ENCODE data around the gene RETREG1.
"Not testable (repeated sequence)": the region's sequence is repeated elsewhere in the genome, so short reads cannot be mapped to it uniquely, and the experiment has no call there.

RETREG1 gene

DNA sequence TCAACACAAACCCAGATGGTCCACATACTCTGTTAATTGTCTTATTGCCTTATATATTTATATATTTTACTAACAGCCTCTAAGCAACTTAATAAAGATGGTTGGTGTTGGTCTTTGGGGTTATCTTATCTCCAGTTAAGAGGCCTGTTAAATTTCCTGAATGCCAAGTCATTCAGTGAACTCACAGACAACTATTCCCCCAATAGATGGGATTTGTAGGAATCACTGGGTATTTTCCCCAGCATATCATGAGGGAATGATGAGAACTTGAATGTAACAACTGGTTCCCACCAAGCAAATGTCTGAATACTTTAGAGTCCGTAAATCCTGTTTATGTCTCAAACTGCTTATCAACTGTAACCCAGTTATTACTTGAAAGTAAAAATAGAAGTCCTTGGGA, 42.7 kb upstream of the RETREG1 start:
- no peak overlapping the region for H4K8ac ChIP-seq (ENCODE audit: low read length)
- H3K36me3 ChIP-seq (ENCODE audit: control insufficient read depth in 1 of 2, insufficient read depth in 2 of 2, low read depth in 1 of 2, low read length in 2 of 2), result peaks cover 5 to 9% of the 10 kb centered on the region in 2 experiments
- no peak overlapping the region for H2AK5ac ChIP-seq (ENCODE audit: low read length, severe bottlenecking)
- H3K79me1 ChIP-seq (replicated peaks; ENCODE audit: low read length, poor library complexity, severe bottlenecking), result no peaks in the 10 kb centered on the region
- WGBS, result 100% methylated on average over 1 of the region's 1 CpG
- no peak overlapping the region for H3K4me2 ChIP-seq (ENCODE audit: low read length, poor library complexity, severe bottlenecking)
- H3K27ac ChIP-seq (ENCODE audit: low read length, poor library complexity, severe bottlenecking), result no peak overlapping the region
- no peak overlapping the region for H3K4me3 ChIP-seq (ENCODE audit: insufficient read depth in 1 of 2, low read depth in 1 of 2, low read length in 2 of 2)
- no peak overlapping the region for H3K23ac ChIP-seq (ENCODE audit: low read length in 2 of 2)
- peaks cover 0 to 4% of the 10 kb centered on the region in 2 experiments for H3K27me3 ChIP-seq (ENCODE audit: control insufficient read depth in 1 of 2, insufficient read depth in 1 of 2, low read length in 2 of 2)
- H3K4ac ChIP-seq (ENCODE audit: low read depth in 1 of 2, low read length in 2 of 2), result no peak overlapping the region
- no peak overlapping the region for H2BK5ac ChIP-seq (ENCODE audit: low read depth, low read length, poor library complexity, severe bottlenecking)
- no peak for DNase-seq
- no peak overlapping the region for H2BK120ac ChIP-seq (ENCODE audit: low read depth, low read length)
- no peak overlapping the region for H3K9ac ChIP-seq (ENCODE audit: low read length)
- H2AFZ ChIP-seq (ENCODE audit: low read depth, low read length), result no peak overlapping the region
- H4K91ac ChIP-seq (ENCODE audit: low read length), result no peak overlapping the region
- H2BK12ac ChIP-seq (ENCODE audit: low read length in 2 of 2), result no peak overlapping the region
- no peak overlapping the region for H3K18ac ChIP-seq (ENCODE audit: low read depth in 1 of 2, low read length in 2 of 2)
- H2BK15ac ChIP-seq (ENCODE audit: low read depth, poor library complexity, severe bottlenecking), result no peak overlapping the region
- no peaks in the 10 kb centered on the region for H3K4me1 ChIP-seq (ENCODE audit: control insufficient read depth, insufficient read depth, low read depth, low read length)
- no peak overlapping the region for H3K14ac ChIP-seq (ENCODE audit: low read length in 2 of 2)
- H3K9me3 ChIP-seq (ENCODE audit: control insufficient read depth, low read length), result peaks cover 3% of the 10 kb centered on the region

- no peak overlapping the region for H3K4me3 ChIP-seq (ENCODE audit: insufficient read depth in 1 of 2, low read depth in 1 of 2, low read length in 2 of 2)
- no peak overlapping the region for H2BK12ac ChIP-seq (ENCODE audit: low read length in 2 of 2)
Observed at GRCh38 chr5:16656561-16657191, 39.9 kb upstream of the RETREG1 start.

GRCh38 chr5:16654647-16655334, 38.0 kb upstream of the RETREG1 start:
- Histone ChIP-seq H3K14ac (ENCODE audit: low read length in 2 of 2) (no peak overlapping the region), H3K27me3 (ENCODE audit: control insufficient read depth in 1 of 2, insufficient read depth in 1 of 2, low read length in 2 of 2) (peaks cover 0 to 4% of the 10 kb centered on the region in 2 experiments), H3K27ac (ENCODE audit: low read length, poor library complexity, severe bottlenecking) (no peak overlapping the region), H2AK5ac (ENCODE audit: low read length, severe bottlenecking) (no peak overlapping the region), H2BK15ac (ENCODE audit: low read depth, poor library complexity, severe bottlenecking) (no peak overlapping the region), H3K18ac (ENCODE audit: low read depth in 1 of 2, low read length in 2 of 2) (no peak overlapping the region), H3K79me1 (replicated peaks; ENCODE audit: low read length, poor library complexity, severe bottlenecking) (no peaks in the 10 kb centered on the region), H2AFZ (ENCODE audit: low read depth, low read length) (no peak overlapping the region), H2BK5ac (ENCODE audit: low read depth, low read length, poor library complexity, severe bottlenecking) (no peak overlapping the region), H4K8ac (ENCODE audit: low read length) (no peak overlapping the region), H4K91ac (ENCODE audit: low read length) (no peak overlapping the region), H3K36me3 (ENCODE audit: control insufficient read depth in 1 of 2, insufficient read depth in 2 of 2, low read depth in 1 of 2, low read length in 2 of 2) (no peaks in the 10 kb centered on the region), H3K4me2 (ENCODE audit: low read length, poor library complexity, severe bottlenecking) (no peak overlapping the region), H2BK12ac (ENCODE audit: low read length in 2 of 2) (no peak overlapping the region), H3K9me3 (ENCODE audit: control insufficient read depth, low read length) (peaks cover 3% of the 10 kb centered on the region), H3K4ac (ENCODE audit: low read depth in 1 of 2, low read length in 2 of 2) (no peak overlapping the region), H2BK120ac (ENCODE audit: low read depth, low read length) (no peak overlapping the region), H3K9ac (ENCODE audit: low read length) (no peak overlapping the region), H3K23ac (ENCODE audit: low read length in 2 of 2) (no peak overlapping the region), H3K4me1 (ENCODE audit: control insufficient read depth, insufficient read depth, low read depth, low read length) (no peaks in the 10 kb centered on the region), H3K4me3 (ENCODE audit: insufficient read depth in 1 of 2, low read depth in 1 of 2, low read length in 2 of 2) (no peak overlapping the region)
- no peak for DNase-seq
- WGBS, result 66% methylated on average over 4 of the region's 6 CpGs

More at GRCh38 chr5:16656561-16657191, 39.9 kb upstream of the RETREG1 start:
- Histone ChIP-seq H4K91ac (ENCODE audit: low read length) (no peak overlapping the region), H3K23ac (ENCODE audit: low read length in 2 of 2) (no peak overlapping the region), H3K4me1 (ENCODE audit: control insufficient read depth, insufficient read depth, low read depth, low read length) (no peaks in the 10 kb centered on the region), H3K4ac (ENCODE audit: low read depth in 1 of 2, low read length in 2 of 2) (no peak overlapping the region), H3K9me3 (ENCODE audit: control insufficient read depth, low read length) (peaks cover 3% of the 10 kb centered on the region), H2AFZ (ENCODE audit: low read depth, low read length) (no peak overlapping the region), H2AK5ac (ENCODE audit: low read length, severe bottlenecking) (no peak overlapping the region), H3K27me3 (ENCODE audit: control insufficient read depth in 1 of 2, insufficient read depth in 1 of 2, low read length in 2 of 2) (peaks cover 0 to 4% of the 10 kb centered on the region in 2 experiments), H3K4me2 (ENCODE audit: low read length, poor library complexity, severe bottlenecking) (no peak overlapping the region), H2BK15ac (ENCODE audit: low read depth, poor library complexity, severe bottlenecking) (no peak overlapping the region), H3K14ac (ENCODE audit: low read length in 2 of 2) (no peak overlapping the region), H3K27ac (ENCODE audit: low read length, poor library complexity, severe bottlenecking) (no peak overlapping the region), H3K18ac (ENCODE audit: low read depth in 1 of 2, low read length in 2 of 2) (no peak overlapping the region), H3K9ac (ENCODE audit: low read length) (peak overlapping the region; percentile 66), H3K36me3 (ENCODE audit: control insufficient read depth in 1 of 2, insufficient read depth in 2 of 2, low read depth in 1 of 2, low read length in 2 of 2) (no peaks in the 10 kb centered on the region), H2BK5ac (ENCODE audit: low read depth, low read length, poor library complexity, severe bottlenecking) (no peak overlapping the region), H4K8ac (ENCODE audit: low read length) (no peak overlapping the region), H2BK120ac (ENCODE audit: low read depth, low read length) (no peak overlapping the region), H3K79me1 (replicated peaks; ENCODE audit: low read length, poor library complexity, severe bottlenecking) (no peaks in the 10 kb centered on the region)
- WGBS, result 80% methylated on average over 2 of the region's 2 CpGs
- peak; percentile 77 for DNase-seq

DNA sequence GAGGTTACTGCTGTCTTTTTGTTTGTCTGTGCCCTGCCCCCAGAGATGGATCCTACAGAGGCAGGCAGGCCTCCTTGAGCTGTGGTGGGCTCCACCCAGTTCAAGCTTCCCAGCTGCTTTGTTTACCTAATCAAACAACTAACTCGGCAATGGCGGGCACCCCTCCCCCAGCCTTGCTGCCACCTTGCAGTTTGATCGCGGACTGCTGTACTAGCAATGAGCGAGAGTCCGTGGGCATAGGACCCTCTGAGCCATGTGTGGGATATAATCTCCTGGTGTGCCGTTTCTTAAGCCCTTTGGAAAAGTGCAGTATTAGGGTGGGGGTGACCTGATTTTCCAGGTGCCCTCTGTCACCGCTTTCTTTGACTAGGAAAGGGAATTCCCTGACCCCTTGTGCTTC, 31.9 kb upstream of the RETREG1 start:
- not testable (repeated sequence) for H3K9me3 ChIP-seq (ENCODE audit: control insufficient read depth, low read length); H2BK15ac ChIP-seq (ENCODE audit: low read depth, poor library complexity, severe bottlenecking); H3K4me2 ChIP-seq (ENCODE audit: low read length, poor library complexity, severe bottlenecking); H3K23ac ChIP-seq (ENCODE audit: low read length in 2 of 2); H4K8ac ChIP-seq (ENCODE audit: low read length); H2AFZ ChIP-seq (ENCODE audit: low read depth, low read length); H4K91ac ChIP-seq (ENCODE audit: low read length); H2BK12ac ChIP-seq (ENCODE audit: low read length in 2 of 2); H2AK5ac ChIP-seq (ENCODE audit: low read length, severe bottlenecking); H3K36me3 ChIP-seq (ENCODE audit: control insufficient read depth in 1 of 2, insufficient read depth in 2 of 2, low read depth in 1 of 2, low read length in 2 of 2); H3K79me1 ChIP-seq (replicated peaks; ENCODE audit: low read length, poor library complexity, severe bottlenecking); H3K27me3 ChIP-seq (ENCODE audit: control insufficient read depth in 1 of 2, insufficient read depth in 1 of 2, low read length in 2 of 2); H3K14ac ChIP-seq (ENCODE audit: low read length in 2 of 2); H3K9ac ChIP-seq (ENCODE audit: low read length); H3K27ac ChIP-seq (ENCODE audit: low read length, poor library complexity, severe bottlenecking); H3K4ac ChIP-seq (ENCODE audit: low read depth in 1 of 2, low read length in 2 of 2); H3K4me3 ChIP-seq (ENCODE audit: insufficient read depth in 1 of 2, low read depth in 1 of 2, low read length in 2 of 2); H3K4me1 ChIP-seq (ENCODE audit: control insufficient read depth, insufficient read depth, low read depth, low read length); DNase-seq; H2BK120ac ChIP-seq (ENCODE audit: low read depth, low read length); H2BK5ac ChIP-seq (ENCODE audit: low read depth, low read length, poor library complexity, severe bottlenecking); H3K18ac ChIP-seq (ENCODE audit: low read depth in 1 of 2, low read length in 2 of 2)
- 78% methylated on average over 8 of the region's 8 CpGs for WGBS

Data from mesenchymal stem cell (in vitro differentiated cells and primary cell).